ENCODE data around the gene ADGRG6.

- TF ChIP-seq EP300 (IDR thresholded peaks at IDR 0.05) (no peak), CTCF (IDR thresholded peaks at IDR 0.05) (no peak), POLR2A (IDR thresholded peaks at IDR 0.05) (no peak), POLR2AphosphoS5 (IDR thresholded peaks at IDR 0.05) (no peak)
These were observed 181.2 kb downstream of the ADGRG6 start for GRCh38 chr6:142482974-142483373.
